K562 (cell line): ENCODE measurements around the gene NF2.

Source experiments
- DPF2 ChIP-seq: fragments of 450-650 bp; IDR thresholded peaks from 2 replicates; pipeline ENCODE4 v1.6.1; 2016
- EHMT2 ChIP-seq: fragments of 450-650 bp; IDR thresholded peaks from 2 replicates; pipeline ENCODE4 v1.6.1; 2018; ENCODE audit warnings: antibody characterized with exemption
- JUN ChIP-seq, 2 experiments: sonication (generic) in 1 of 2; formaldehyde crosslinking in 1 of 2; IDR thresholded peaks; 2 replicates each; pipeline versions ENCODE4 v1.6.1 to v1.8.0; 2012 to 2022; ENCODE audit warnings: borderline replicate concordance in 2 of 2, mild to moderate bottlenecking in 2 of 2, improper control_type of control experiment in 1 of 2, low read depth in 1 of 2, low read length in 1 of 2, missing genetic modification reagents in 1 of 2
- KDM4B ChIP-seq, 2 experiments: fragments of 450-650 bp in 1 of 2; sonication (generic) in 1 of 2; IDR thresholded peaks; 2 replicates each; pipeline ENCODE4 v1.6.1; 2016 to 2017; ENCODE audit warnings: borderline replicate concordance in 2 of 2, antibody characterized with exemption in 1 of 2, low read depth in 1 of 2, mild to moderate bottlenecking in 1 of 2
- RBM14 ChIP-seq: fragments of 200-400 bp; formaldehyde crosslinking; IDR thresholded peaks from 2 replicates; pipeline ENCODE4 v1.6.1; 2018; ENCODE audit warnings: low read depth, mild to moderate bottlenecking, low read length, moderate library complexity, borderline replicate concordance; ENCODE audit not compliant: insufficient read depth
- SETDB1 ChIP-seq: IDR thresholded peaks from one replicate; pipeline ENCODE4 v1.6.1; 2012; ENCODE audit warnings: low read length, control low read depth, inconsistent platforms
- SIN3A ChIP-seq, 2 experiments: fragments of 150-350 bp in 1 of 2; IDR thresholded peaks; 2 replicates each; pipeline ENCODE4 v1.6.1; 2011 to 2016; ENCODE audit warnings: borderline replicate concordance in 2 of 2, low read depth in 2 of 2, low read length in 2 of 2, mild to moderate bottlenecking in 2 of 2, moderate library complexity in 2 of 2; ENCODE audit not compliant: control insufficient read depth in 1 of 2
- TF ChIP-seq, protein P1 (sequence below), 3 experiments: IDR thresholded peaks in 2 of 3; conservative IDR thresholded peaks in 1 of 3; 2 replicates each; pipeline ENCODE4 v1.5.1; 2011 to 2012; ENCODE audit warnings: low read length in 3 of 3, mild to moderate bottlenecking in 3 of 3, control low read depth in 2 of 3, improper control_type of control experiment in 1 of 3, inconsistent platforms in 1 of 3, low read depth in 1 of 3, mixed read lengths in 1 of 3, moderate library complexity in 1 of 3; ENCODE audit not compliant: insufficient read depth in 2 of 3
- TF ChIP-seq, protein P2 (sequence below): fragments of 250-450 bp; sonication (Bioruptor Pico); IDR thresholded peaks from 2 replicates; pipeline ENCODE4 v1.4.0; 2020; ENCODE audit warnings: mild to moderate bottlenecking, moderate library complexity
- TF ChIP-seq, protein P3 (sequence below): IDR thresholded peaks from 2 replicates; pipeline ENCODE4 v1.6.1; 2011; ENCODE audit warnings: borderline replicate concordance, low read depth, mild to moderate bottlenecking, moderate library complexity, low read length; ENCODE audit not compliant: insufficient read depth, poor library complexity, severe bottlenecking
- TF ChIP-seq, protein P4 (sequence below): sonication (generic); formaldehyde crosslinking; IDR thresholded peaks from 2 replicates; pipeline ENCODE4 v1.8.0; 2022; ENCODE audit warnings: mild to moderate bottlenecking, low read depth, missing genetic modification reagents

DNA sequence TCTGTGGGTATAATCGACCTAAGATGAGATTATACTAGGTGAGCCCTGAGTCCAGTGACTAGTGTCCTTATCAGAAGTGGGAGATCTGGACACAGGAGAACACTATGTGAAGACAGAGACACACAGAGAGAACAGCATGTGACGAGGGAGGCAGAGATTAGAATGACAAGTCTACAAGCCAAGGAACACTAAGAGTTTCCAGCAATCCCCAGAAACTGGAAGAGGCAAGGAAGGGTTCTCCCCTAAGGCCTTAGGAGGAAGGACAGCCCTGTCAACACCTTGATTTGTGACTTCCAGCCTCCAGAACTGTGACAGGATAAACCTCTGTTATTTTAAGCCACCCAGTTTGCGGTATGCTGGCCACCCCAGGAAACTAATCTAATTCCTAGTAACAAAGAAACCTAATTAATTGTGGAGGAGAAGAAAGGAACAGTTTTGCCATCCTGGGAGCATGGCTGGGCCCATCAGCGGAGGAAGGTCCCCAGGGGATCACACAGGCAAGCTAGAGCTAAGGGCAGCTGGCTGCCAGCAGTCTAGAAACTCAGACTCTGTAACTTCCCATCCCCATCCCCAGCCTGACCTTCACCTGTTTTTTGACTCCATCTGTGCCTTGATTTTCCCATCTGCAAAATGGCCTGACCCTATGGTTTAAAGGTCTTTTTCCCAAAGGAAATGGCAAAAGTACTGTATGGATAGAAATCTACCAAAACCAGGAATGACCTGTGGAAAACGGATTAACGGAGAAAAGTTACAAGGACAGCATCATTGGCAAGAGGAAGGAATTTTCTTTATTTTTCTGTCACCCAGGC lies 39.6 kb upstream of the NF2 start:
- TF ChIP-seq, protein P1, sequence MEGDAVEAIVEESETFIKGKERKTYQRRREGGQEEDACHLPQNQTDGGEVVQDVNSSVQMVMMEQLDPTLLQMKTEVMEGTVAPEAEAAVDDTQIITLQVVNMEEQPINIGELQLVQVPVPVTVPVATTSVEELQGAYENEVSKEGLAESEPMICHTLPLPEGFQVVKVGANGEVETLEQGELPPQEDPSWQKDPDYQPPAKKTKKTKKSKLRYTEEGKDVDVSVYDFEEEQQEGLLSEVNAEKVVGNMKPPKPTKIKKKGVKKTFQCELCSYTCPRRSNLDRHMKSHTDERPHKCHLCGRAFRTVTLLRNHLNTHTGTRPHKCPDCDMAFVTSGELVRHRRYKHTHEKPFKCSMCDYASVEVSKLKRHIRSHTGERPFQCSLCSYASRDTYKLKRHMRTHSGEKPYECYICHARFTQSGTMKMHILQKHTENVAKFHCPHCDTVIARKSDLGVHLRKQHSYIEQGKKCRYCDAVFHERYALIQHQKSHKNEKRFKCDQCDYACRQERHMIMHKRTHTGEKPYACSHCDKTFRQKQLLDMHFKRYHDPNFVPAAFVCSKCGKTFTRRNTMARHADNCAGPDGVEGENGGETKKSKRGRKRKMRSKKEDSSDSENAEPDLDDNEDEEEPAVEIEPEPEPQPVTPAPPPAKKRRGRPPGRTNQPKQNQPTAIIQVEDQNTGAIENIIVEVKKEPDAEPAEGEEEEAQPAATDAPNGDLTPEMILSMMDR (IDR thresholded peaks at IDR 0.05 in 2 of 3, conservative IDR thresholded peaks at IDR 0.05 in 1 of 3; ENCODE audit: insufficient read depth in 2 of 3, low read depth in 1 of 3, low read length in 3 of 3): no peak
- TF ChIP-seq, protein P2, sequence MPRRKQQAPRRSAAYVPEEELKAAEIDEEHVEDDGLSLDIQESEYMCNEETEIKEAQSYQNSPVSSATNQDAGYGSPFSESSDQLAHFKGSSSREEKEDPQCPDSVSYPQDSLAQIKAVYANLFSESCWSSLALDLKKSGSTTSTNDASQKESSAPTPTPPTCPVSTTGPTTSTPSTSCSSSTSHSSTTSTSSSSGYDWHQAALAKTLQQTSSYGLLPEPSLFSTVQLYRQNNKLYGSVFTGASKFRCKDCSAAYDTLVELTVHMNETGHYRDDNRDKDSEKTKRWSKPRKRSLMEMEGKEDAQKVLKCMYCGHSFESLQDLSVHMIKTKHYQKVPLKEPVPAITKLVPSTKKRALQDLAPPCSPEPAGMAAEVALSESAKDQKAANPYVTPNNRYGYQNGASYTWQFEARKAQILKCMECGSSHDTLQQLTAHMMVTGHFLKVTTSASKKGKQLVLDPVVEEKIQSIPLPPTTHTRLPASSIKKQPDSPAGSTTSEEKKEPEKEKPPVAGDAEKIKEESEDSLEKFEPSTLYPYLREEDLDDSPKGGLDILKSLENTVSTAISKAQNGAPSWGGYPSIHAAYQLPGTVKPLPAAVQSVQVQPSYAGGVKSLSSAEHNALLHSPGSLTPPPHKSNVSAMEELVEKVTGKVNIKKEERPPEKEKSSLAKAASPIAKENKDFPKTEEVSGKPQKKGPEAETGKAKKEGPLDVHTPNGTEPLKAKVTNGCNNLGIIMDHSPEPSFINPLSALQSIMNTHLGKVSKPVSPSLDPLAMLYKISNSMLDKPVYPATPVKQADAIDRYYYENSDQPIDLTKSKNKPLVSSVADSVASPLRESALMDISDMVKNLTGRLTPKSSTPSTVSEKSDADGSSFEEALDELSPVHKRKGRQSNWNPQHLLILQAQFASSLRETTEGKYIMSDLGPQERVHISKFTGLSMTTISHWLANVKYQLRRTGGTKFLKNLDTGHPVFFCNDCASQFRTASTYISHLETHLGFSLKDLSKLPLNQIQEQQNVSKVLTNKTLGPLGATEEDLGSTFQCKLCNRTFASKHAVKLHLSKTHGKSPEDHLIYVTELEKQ (CRISPR knock-in tag): no peak
- TF ChIP-seq, protein P3, sequence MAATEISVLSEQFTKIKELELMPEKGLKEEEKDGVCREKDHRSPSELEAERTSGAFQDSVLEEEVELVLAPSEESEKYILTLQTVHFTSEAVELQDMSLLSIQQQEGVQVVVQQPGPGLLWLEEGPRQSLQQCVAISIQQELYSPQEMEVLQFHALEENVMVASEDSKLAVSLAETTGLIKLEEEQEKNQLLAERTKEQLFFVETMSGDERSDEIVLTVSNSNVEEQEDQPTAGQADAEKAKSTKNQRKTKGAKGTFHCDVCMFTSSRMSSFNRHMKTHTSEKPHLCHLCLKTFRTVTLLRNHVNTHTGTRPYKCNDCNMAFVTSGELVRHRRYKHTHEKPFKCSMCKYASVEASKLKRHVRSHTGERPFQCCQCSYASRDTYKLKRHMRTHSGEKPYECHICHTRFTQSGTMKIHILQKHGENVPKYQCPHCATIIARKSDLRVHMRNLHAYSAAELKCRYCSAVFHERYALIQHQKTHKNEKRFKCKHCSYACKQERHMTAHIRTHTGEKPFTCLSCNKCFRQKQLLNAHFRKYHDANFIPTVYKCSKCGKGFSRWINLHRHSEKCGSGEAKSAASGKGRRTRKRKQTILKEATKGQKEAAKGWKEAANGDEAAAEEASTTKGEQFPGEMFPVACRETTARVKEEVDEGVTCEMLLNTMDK: no peak
- TF ChIP-seq SETDB1 (no peak), EHMT2 (no peak), KDM4B (IDR thresholded peaks at IDR 0.05; ENCODE audit: borderline replicate concordance in 2 of 2, low read depth in 1 of 2) (no peak), JUN (IDR thresholded peaks at IDR 0.05; ENCODE audit: borderline replicate concordance, low read depth, low read length) (no peak), JUN (CRISPR knock-in tag; IDR thresholded peaks at IDR 0.05; ENCODE audit: borderline replicate concordance) (no peak), SIN3A (IDR thresholded peaks at IDR 0.05; ENCODE audit: borderline replicate concordance in 2 of 2, control insufficient read depth in 1 of 2, low read depth in 2 of 2, low read length in 2 of 2) (no peak), DPF2 (no peak), RBM14 (no peak)
- TF ChIP-seq, protein P4, sequence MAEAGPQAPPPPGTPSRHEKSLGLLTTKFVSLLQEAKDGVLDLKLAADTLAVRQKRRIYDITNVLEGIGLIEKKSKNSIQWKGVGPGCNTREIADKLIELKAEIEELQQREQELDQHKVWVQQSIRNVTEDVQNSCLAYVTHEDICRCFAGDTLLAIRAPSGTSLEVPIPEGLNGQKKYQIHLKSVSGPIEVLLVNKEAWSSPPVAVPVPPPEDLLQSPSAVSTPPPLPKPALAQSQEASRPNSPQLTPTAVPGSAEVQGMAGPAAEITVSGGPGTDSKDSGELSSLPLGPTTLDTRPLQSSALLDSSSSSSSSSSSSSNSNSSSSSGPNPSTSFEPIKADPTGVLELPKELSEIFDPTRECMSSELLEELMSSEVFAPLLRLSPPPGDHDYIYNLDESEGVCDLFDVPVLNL (CRISPR knock-in tag): no peak
